SK-N-MC (cell line): ENCODE measurements around the gene LARGE1.

ENCODE experiments used
- EZH2 ChIP-seq: fragments of 200-600 bp; sonication (generic); IDR thresholded peaks from one replicate; pipeline ENCODE4 v1.6.1; 2017; ENCODE audit warnings: antibody characterized with exemption
- FOXP2 ChIP-seq: optimal IDR thresholded peaks from 2 replicates; pipeline ENCODE3; 2011; ENCODE audit warnings: mild to moderate bottlenecking, moderate library complexity; ENCODE audit not compliant: insufficient read depth; ENCODE audit errors: extremely low read length, control extremely low read depth
- POLR2AphosphoS5 ChIP-seq: IDR thresholded peaks from 2 replicates; pipeline ENCODE4 v1.6.1; 2012; ENCODE audit warnings: mild to moderate bottlenecking, low read depth, low read length, borderline replicate concordance

DNA sequence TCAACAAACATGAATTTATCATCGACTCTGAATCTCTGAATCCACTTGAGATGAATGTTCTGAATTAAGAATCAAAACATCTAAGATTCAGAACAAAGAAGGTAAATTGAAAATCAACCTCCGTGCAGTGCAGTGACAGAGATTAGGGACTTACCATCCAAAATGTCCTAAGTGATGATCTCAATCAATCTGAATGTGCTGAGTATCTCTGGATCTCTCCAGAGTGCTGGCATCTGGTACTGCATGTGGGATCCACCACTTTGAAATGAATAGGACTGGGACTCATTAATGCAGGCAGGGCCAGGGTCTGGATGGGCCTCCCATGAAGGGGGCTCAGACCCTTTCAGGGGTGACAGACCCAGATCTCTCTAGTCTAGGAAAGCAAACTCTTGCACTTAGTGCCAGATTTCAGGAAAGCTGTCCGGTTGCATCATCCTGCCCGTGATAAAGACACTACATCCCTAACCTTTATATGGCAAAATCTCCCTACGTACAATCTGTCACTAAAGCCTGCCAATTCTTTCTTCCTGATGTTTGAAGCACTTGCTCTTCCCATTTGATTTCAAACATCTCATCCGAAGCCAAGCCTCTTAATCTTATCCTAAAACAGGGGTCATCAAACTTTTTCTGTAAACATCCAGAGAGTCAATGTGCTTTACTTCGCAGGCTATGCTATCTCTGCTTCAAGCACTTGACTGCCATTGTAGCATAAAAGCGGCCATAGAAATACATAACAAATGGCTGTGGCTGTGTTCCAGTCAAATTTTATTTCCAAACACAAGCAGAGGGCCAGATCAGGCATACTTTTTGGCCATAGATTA is 263.3 kb downstream of the LARGE1 start:
- TF ChIP-seq POLR2AphosphoS5 (no peak), EZH2 (no peak), FOXP2 (no peak)
